Loucy (cell line): ENCODE results near the gene SALL2.

Experiments used
- CTCF ChIP-seq: fragments of 200-600 bp; sonication (generic); conservative IDR thresholded peaks from 2 replicates; pipeline ENCODE4 v1.5.1; 2014; ENCODE audit warnings: mild to moderate bottlenecking, antibody characterized with exemption, low read length
- EZH2phosphoT487 ChIP-seq: fragments of 200-600 bp; IDR thresholded peaks from 2 replicates; pipeline ENCODE4 v1.6.1; 2018; ENCODE audit warnings: antibody characterized with exemption, mild to moderate bottlenecking, moderate library complexity, borderline replicate concordance

DNA sequence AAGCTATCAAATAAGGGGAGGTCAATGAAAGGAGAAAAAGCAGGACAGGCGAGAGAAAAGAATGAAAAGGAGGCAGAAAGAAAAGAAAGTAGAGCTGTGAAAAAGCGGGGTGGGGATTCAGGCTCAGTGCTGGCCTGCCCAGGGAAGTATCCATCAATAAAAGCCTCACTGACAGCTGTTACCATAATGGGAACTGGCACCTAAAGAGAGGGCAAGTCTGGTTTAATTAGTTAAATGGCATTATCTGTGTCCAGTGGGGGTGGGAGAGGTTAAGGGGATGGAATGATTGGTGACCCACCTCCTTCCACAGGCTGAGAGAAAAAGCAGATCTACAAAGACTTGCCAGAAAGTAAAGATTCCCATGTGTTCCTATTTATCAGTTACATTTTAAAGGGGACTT is 7.4 kb downstream of the SALL2 start:
- TF ChIP-seq CTCF (no peak), EZH2phosphoT487 (no peak)
